Uterus (tissue), 4 donors: Measurements from ENCODE around the gene SMAP1. TPM values are rescaled to one million over a fixed set of nuclear protein-coding genes. Genes with fewer than 3 reads are reported as not detected.

Experiments
- DNase-seq, 2 donors: peaks; one replicate each; pipeline ENCODE4 v3.0.0-alpha.2; 2019 to 2020
- H3K27ac ChIP-seq, 2 donors: fragments of 200-600 bp; sonication (generic); 1 replicate in 1 of 2; 2 replicates in 1 of 2; pipeline ENCODE4 v1.5.1; 2016 to 2018
- H3K27me3 ChIP-seq, 2 donors: fragments of 200-600 bp; sonication (generic); one replicate each; pipeline ENCODE4 v1.5.1; 2018 to 2019; ENCODE audit warnings: control low read depth in 1 of 2
- H3K36me3 ChIP-seq, 2 donors: fragments of 200-600 bp; sonication (generic); one replicate each; pipeline ENCODE4 v1.5.1; 2019; ENCODE audit warnings: control low read depth in 1 of 2
- H3K4me1 ChIP-seq, 2 donors: fragments of 200-600 bp; sonication (generic); one replicate each; pipeline ENCODE4 v1.5.1; 2018 to 2019; ENCODE audit warnings: control low read depth in 1 of 2
- H3K4me3 ChIP-seq, 2 donors: fragments of 200-600 bp; sonication (generic); 1 replicate in 1 of 2; 2 replicates in 1 of 2; pipeline ENCODE4 v1.5.1; 2018 to 2019; ENCODE audit warnings: mild to moderate bottlenecking in 1 of 2
- H3K9me3 ChIP-seq, 2 donors: fragments of 200-600 bp; sonication (generic); one replicate each; pipeline ENCODE4 v1.5.1; 2019; ENCODE audit warnings: control low read depth in 1 of 2
- POLR2A ChIP-seq, 2 donors: fragments of 450-650 bp; IDR thresholded peaks; one replicate each; pipeline ENCODE4 v1.6.1; 2016; ENCODE audit warnings: antibody characterized with exemption in 2 of 2, mild to moderate bottlenecking in 1 of 2, moderate library complexity in 1 of 2
- intact Hi-C: fragments of 100-400 bp; cut with DNase I; formaldehyde crosslinking; loops from one replicate; pipeline ENCODE4 v1.15.1; 2023; ENCODE audit warnings: low total_unique reads
- total RNA-seq, 4 donors: library from RNA; depleted of rRNA in 3 of 4; stranded (reverse); fragments of >200 nt in 3 of 4; gene quantifications; one replicate each; pipeline versions ENCODE4 v1.1.0 to v1.2.4, GENCODE V29; 2014 to 2023
- TF ChIP-seq, protein P1 (sequence below), 4 experiments: fragments of 200-600 bp in 2 of 4; fragments of 450-650 bp in 2 of 4; sonication (generic) in 2 of 4; IDR thresholded peaks; one replicate each; pipeline ENCODE4 v1.5.1; 2016 to 2019; ENCODE audit warnings: antibody characterized with exemption in 4 of 4, mild to moderate bottlenecking in 2 of 4, moderate library complexity in 1 of 4
- donor health status: DM: yes; HTN: yes; CAD: no.

SMAP1 gene
- total RNA-seq, 4 donors from 2014 or later, result 14.1 to 27.4 (median 22.7) TPM

DNA sequence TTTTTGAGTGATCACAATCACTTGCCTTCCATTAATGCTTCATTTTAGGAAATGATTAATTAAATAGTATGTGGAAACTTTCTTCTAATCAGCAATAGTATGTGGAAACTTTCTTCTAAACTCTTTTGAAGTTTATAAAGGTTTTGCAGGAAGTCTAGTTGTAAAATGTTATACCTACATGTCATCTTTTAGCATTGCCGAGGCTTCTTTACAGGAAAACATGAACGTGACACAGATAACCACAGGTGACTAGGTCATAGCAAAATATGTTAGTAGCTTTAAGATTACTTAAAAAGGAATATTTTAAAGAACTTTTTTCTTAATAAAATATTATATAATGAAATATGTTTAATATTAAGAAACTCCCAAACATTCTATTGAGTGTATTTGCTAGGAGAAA lies 56.8 kb downstream of the SMAP1 start:
- no peaks in the 10 kb centered on the region for H3K9me3 ChIP-seq
- intact Hi-C loops, result no loop called here
- no peaks in the 10 kb centered on the region for H3K27me3 ChIP-seq
- DNase-seq, result no peak
- H3K27ac ChIP-seq, result no peak overlapping the region
- no peak for TF ChIP-seq POLR2A (IDR thresholded peaks at IDR 0.05)
- TF ChIP-seq, protein P1, sequence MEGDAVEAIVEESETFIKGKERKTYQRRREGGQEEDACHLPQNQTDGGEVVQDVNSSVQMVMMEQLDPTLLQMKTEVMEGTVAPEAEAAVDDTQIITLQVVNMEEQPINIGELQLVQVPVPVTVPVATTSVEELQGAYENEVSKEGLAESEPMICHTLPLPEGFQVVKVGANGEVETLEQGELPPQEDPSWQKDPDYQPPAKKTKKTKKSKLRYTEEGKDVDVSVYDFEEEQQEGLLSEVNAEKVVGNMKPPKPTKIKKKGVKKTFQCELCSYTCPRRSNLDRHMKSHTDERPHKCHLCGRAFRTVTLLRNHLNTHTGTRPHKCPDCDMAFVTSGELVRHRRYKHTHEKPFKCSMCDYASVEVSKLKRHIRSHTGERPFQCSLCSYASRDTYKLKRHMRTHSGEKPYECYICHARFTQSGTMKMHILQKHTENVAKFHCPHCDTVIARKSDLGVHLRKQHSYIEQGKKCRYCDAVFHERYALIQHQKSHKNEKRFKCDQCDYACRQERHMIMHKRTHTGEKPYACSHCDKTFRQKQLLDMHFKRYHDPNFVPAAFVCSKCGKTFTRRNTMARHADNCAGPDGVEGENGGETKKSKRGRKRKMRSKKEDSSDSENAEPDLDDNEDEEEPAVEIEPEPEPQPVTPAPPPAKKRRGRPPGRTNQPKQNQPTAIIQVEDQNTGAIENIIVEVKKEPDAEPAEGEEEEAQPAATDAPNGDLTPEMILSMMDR (IDR thresholded peaks at IDR 0.05), result no peak
- H3K4me1 ChIP-seq, result no peaks in the 10 kb centered on the region
- no peak overlapping the region for H3K4me3 ChIP-seq
- no peaks in the 10 kb centered on the region for H3K36me3 ChIP-seq

DNA sequence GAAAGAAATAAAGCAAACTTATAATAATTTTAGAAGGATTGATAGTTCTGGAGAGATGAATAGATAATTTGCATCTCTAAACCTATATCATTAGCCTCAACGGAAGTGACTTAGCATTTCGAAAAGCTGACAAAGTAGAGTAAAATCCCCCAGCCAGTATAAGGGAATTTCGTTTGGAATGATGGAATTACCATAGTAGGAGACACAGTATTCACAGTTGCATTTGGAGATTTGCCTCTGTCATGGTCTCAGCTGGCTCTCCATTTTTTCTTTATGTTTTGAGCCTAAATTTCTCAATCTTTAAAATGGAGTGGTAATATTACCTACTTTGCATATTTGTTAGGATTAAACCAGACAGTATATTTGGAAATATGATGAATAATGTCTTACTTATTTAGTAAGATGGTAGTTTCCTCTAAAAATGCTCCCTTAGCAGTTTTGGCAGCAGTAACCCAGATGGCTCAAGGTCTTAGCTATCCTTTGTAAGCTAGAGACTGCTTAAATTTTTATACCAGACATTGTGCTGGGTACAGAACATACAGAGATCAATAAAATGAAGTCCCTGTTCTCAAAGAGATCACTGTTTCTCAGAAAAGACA lies 58.2 kb downstream of the SMAP1 start:
- TF ChIP-seq POLR2A (IDR thresholded peaks at IDR 0.05), result no peak
- TF ChIP-seq, protein P1 (IDR thresholded peaks at IDR 0.05), result no peak
- no peaks in the 10 kb centered on the region for H3K9me3 ChIP-seq
- H3K27ac ChIP-seq, result no peak overlapping the region
- H3K4me3 ChIP-seq, result no peak overlapping the region
- H3K36me3 ChIP-seq, result no peaks in the 10 kb centered on the region
- H3K27me3 ChIP-seq, result no peaks in the 10 kb centered on the region
- no peak for DNase-seq
- intact Hi-C loops, result no loop called here
- no peaks in the 10 kb centered on the region for H3K4me1 ChIP-seq

DNA sequence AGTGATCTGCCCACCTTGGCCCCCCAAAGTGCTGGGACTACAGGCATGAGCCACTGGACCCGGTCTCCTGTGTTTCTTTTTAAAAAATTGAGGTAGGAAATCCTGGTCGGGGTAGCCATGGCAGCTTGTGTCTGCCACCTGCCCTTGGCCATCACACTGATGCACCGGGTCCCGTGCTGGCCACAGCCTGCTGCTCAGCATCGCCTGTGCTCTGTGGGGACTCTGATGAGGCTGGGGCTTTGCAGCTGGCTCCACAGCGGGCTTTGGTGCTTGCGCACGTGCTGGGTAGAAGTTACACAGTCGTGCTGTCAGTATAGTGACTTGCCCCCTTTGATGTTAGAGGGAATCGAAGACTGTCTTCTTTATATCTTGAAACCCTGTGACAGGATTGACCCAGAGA lies 66.7 kb downstream of the SMAP1 start:
- no peak for TF ChIP-seq POLR2A (IDR thresholded peaks at IDR 0.05)
- TF ChIP-seq, protein P1 (IDR thresholded peaks at IDR 0.05), result no peak
- H3K4me3 ChIP-seq, result no peak overlapping the region
- H3K4me1 ChIP-seq, result no peaks in the 10 kb centered on the region
- no peak for DNase-seq
- H3K27ac ChIP-seq, result no peak overlapping the region
- intact Hi-C loops, result no loop called here
- no peaks in the 10 kb centered on the region for H3K9me3 ChIP-seq
- H3K36me3 ChIP-seq, result no peaks in the 10 kb centered on the region
- H3K27me3 ChIP-seq, result no peaks in the 10 kb centered on the region

DNA sequence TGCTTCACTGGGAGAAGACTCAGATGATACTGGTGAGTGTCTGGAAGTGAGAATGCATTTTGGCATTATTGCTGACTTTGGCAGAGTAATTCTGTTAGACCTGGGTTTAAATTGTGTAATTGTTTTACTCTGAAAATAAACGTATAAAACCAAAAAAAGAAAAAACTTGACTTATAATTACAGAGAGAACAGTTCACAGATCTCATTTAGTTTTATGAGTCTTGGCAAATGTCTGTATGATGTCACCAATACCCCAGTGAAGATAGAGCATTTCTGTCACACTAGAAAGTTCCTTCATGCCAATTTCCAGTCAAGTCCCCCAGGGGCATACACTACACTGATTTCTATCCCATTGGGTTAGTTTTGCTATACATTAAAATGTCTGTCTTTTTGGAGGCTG lies 67.3 kb downstream of the SMAP1 start:
- Histone ChIP-seq H3K36me3 (no peaks in the 10 kb centered on the region), H3K27me3 (no peaks in the 10 kb centered on the region), H3K4me1 (no peaks in the 10 kb centered on the region), H3K27ac (no peak overlapping the region), H3K4me3 (no peak overlapping the region), H3K9me3 (no peaks in the 10 kb centered on the region)
- intact Hi-C loops, result no loop called here
- TF ChIP-seq POLR2A (IDR thresholded peaks at IDR 0.05), result no peak
- TF ChIP-seq, protein P1 (IDR thresholded peaks at IDR 0.05), result no peak
- DNase-seq, result no peak

DNA sequence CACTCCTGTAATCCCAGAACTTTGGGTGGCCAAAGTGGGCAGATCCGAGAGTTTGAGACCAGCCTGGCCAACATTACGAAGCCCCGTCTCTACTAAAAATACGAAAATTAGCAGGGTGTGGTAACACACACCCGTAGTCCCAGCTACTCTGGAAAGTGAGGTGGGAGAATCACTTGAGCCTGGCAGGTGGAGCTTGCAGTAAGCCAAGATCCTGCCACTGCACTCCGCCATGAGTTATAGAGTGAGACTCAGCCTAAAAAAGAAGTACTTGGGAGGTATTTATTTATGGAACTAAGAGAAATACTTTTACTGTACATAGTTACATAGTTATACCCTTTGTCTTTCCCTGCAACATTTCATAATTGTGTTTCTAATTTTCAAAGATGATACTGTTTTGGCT lies 67.8 kb downstream of the SMAP1 start:
- Histone ChIP-seq H3K36me3 (no peaks in the 10 kb centered on the region), H3K4me1 (no peaks in the 10 kb centered on the region), H3K27ac (no peak overlapping the region), H3K27me3 (no peaks in the 10 kb centered on the region), H3K9me3 (no peaks in the 10 kb centered on the region), H3K4me3 (no peak overlapping the region)
- no peak for DNase-seq
- TF ChIP-seq POLR2A (IDR thresholded peaks at IDR 0.05), result no peak
- TF ChIP-seq, protein P1 (IDR thresholded peaks at IDR 0.05), result no peak
- intact Hi-C loops, result no loop called here
